Astrocyte (in vitro differentiated cells and primary cell): Measurements from ENCODE around the gene ITPKB. TPM values are rescaled to one million over a fixed set of nuclear protein-coding genes. Genes with fewer than 3 reads are reported as not detected.
"Not testable (repeated sequence)": the region's sequence is repeated elsewhere in the genome, so short reads cannot be mapped to it uniquely, and the experiment has no call there.

ENCODE experiments used
- DNase-seq: peaks from one replicate; pipeline ENCODE4 v3.0.0-alpha.2; 2010; ENCODE audit warnings: low read depth
- FAIRE-seq: peaks from 2 replicates; lab custom pipeline; 2011; peaks lifted over from hg19 to GRCh38; lab: Jason Lieb, UNC
- H2AFZ ChIP-seq: 2 replicates; pipeline ENCODE4 v1.6.0; 2012; ENCODE audit warnings: low read depth, low read length, inconsistent platforms
- H3K27ac ChIP-seq: 2 replicates; pipeline ENCODE4 v1.5.1; 2011; ENCODE audit warnings: low read depth, low read length, inconsistent platforms
- H3K27me3 ChIP-seq: 2 replicates; pipeline ENCODE4 v1.6.0; 2011; ENCODE audit warnings: low read length, inconsistent platforms; ENCODE audit not compliant: insufficient read depth
- H3K36me3 ChIP-seq: 2 replicates; pipeline ENCODE4 v1.5.1; 2011; ENCODE audit warnings: low read length, inconsistent platforms; ENCODE audit not compliant: insufficient read depth
- H3K4me1 ChIP-seq: 2 replicates; pipeline ENCODE4 v1.5.1; 2011; ENCODE audit warnings: low read length, inconsistent platforms; ENCODE audit not compliant: insufficient read depth
- H3K4me2 ChIP-seq: 2 replicates; pipeline ENCODE4 v1.6.0; 2012; ENCODE audit warnings: low read length, inconsistent platforms
- H3K4me3 ChIP-seq: 2 replicates; pipeline ENCODE4 v1.5.1; 2011; ENCODE audit warnings: low read depth, mild to moderate bottlenecking, low read length, inconsistent platforms; ENCODE audit not compliant: insufficient read depth
- H3K79me2 ChIP-seq: 2 replicates; pipeline ENCODE4 v1.6.0; 2012; ENCODE audit warnings: mild to moderate bottlenecking, low read length, inconsistent platforms; ENCODE audit not compliant: insufficient read depth
- H3K9ac ChIP-seq: 2 replicates; pipeline ENCODE4 v1.6.0; 2012; ENCODE audit warnings: mild to moderate bottlenecking, low read length, inconsistent platforms
- H3K9me3 ChIP-seq: 2 replicates; pipeline ENCODE4 v1.5.1; 2012; ENCODE audit warnings: low read depth, mild to moderate bottlenecking, low read length, inconsistent platforms; ENCODE audit not compliant: insufficient read depth
- H4K20me1 ChIP-seq: 2 replicates; pipeline ENCODE4 v1.6.0; 2012; ENCODE audit warnings: low read length, inconsistent platforms; ENCODE audit not compliant: insufficient read depth
- H3K27ac Mint-ChIP-seq: one replicate; pipeline ENCODE4 v1.8.0; 2021; ENCODE audit warnings: mild to moderate bottlenecking, mixed read lengths; ENCODE audit not compliant: unreplicated experiment
- H3K27me3 Mint-ChIP-seq: one replicate; pipeline ENCODE4 v1.8.0; 2021; ENCODE audit warnings: low read depth, mixed read lengths; ENCODE audit not compliant: unreplicated experiment
- H3K36me3 Mint-ChIP-seq: one replicate; pipeline ENCODE4 v1.8.0; 2021; ENCODE audit warnings: low read depth, mixed read lengths; ENCODE audit not compliant: unreplicated experiment
- H3K4me1 Mint-ChIP-seq: one replicate; pipeline ENCODE4 v1.8.0; 2021; ENCODE audit warnings: low read depth, mixed read lengths; ENCODE audit not compliant: unreplicated experiment
- H3K4me3 Mint-ChIP-seq: one replicate; pipeline ENCODE4 v1.8.0; 2021; ENCODE audit warnings: mild to moderate bottlenecking, moderate library complexity, mixed read lengths; ENCODE audit not compliant: unreplicated experiment
- H3K9me3 Mint-ChIP-seq: one replicate; pipeline ENCODE4 v1.8.0; 2021; ENCODE audit warnings: mild to moderate bottlenecking, mixed read lengths; ENCODE audit not compliant: unreplicated experiment
- EZH2 ChIP-seq: IDR thresholded peaks from 2 replicates; pipeline ENCODE4 v1.6.1; 2012; ENCODE audit warnings: mild to moderate bottlenecking, low read length, inconsistent platforms; ENCODE audit not compliant: insufficient read depth
- total RNA-seq: library from RNA; stranded (reverse); gene quantifications from 2 replicates; pipeline ENCODE4 v1.2.1, GENCODE V29; 2021
- TF ChIP-seq, protein P1 (sequence below): IDR thresholded peaks from 2 replicates; pipeline ENCODE4 v1.5.1; 2011; ENCODE audit warnings: low read depth, mild to moderate bottlenecking, inconsistent platforms, low read length, moderate library complexity; ENCODE audit not compliant: insufficient read depth

ITPKB gene
- total RNA-seq, 1 donor from 2014 or later: 10.5 TPM

DNA sequence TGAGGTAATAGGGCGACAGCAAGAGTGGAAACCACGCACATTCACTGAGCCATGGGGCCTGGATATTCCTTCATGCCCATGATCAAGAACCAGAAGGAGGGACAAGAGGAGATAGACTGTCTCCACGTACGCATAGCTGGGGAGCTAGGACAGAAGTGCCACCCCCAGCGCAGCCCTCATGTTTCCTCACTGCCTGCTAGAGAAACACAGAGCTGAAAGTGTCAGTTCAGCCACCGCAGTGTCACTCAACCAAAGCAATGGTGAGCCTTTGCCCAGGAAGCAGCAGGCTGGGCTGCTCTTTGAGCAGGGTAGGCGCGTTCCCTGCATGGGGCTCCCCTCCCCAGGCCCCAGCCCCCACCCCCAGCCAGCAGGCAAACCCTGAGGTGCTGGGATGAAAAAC, 122.0 kb downstream of the ITPKB start:
- Histone ChIP-seq H3K9ac (no peak overlapping the region), H3K79me2 (no peaks in the 10 kb centered on the region), H2AFZ (no peak overlapping the region), H3K4me3 (no peak overlapping the region), H3K4me2 (no peak overlapping the region), H3K27me3 (peaks cover 9% of the 10 kb centered on the region), H3K36me3 (no peaks in the 10 kb centered on the region), H3K9me3 (no peaks in the 10 kb centered on the region), H3K27ac (no peak overlapping the region), H4K20me1 (no peaks in the 10 kb centered on the region), H3K4me1 (no peaks in the 10 kb centered on the region)
- peaks cover 2% of the 10 kb centered on the region for H3K9me3 Mint-ChIP-seq
- H3K4me1 Mint-ChIP-seq: no peaks in the 10 kb centered on the region
- peaks cover 16% of the 10 kb centered on the region for H3K27me3 Mint-ChIP-seq
- FAIRE-seq (no peak), DNase-seq (no peak)
- no peak for TF ChIP-seq EZH2
- TF ChIP-seq, protein P1, sequence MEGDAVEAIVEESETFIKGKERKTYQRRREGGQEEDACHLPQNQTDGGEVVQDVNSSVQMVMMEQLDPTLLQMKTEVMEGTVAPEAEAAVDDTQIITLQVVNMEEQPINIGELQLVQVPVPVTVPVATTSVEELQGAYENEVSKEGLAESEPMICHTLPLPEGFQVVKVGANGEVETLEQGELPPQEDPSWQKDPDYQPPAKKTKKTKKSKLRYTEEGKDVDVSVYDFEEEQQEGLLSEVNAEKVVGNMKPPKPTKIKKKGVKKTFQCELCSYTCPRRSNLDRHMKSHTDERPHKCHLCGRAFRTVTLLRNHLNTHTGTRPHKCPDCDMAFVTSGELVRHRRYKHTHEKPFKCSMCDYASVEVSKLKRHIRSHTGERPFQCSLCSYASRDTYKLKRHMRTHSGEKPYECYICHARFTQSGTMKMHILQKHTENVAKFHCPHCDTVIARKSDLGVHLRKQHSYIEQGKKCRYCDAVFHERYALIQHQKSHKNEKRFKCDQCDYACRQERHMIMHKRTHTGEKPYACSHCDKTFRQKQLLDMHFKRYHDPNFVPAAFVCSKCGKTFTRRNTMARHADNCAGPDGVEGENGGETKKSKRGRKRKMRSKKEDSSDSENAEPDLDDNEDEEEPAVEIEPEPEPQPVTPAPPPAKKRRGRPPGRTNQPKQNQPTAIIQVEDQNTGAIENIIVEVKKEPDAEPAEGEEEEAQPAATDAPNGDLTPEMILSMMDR: no peak
- H3K36me3 Mint-ChIP-seq: no peaks in the 10 kb centered on the region
- no peak overlapping the region for H3K27ac Mint-ChIP-seq
- no peak overlapping the region for H3K4me3 Mint-ChIP-seq

DNA sequence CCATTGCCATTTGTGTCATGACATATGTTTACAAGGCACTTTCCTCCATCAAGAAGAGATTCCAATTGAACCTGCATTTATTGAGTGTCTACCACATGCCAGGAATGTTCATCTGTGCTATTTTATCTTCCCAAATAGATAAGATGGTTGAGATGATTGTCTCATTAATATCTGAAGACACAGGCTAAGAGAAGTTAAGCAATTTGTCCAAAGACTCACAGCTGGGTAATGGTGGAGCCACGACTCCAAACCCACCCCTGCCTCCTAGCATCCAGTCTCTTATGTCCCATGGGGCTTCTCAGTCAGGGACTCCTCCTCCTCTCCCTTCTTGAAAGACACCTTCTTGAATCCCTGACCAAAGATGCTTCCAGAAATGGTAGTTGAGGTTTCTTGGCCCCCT, 122.4 kb downstream of the ITPKB start:
- peaks cover 2% of the 10 kb centered on the region for H3K9me3 Mint-ChIP-seq
- H3K9ac ChIP-seq: no peak overlapping the region
- no peaks in the 10 kb centered on the region for H3K4me1 ChIP-seq
- DNase-seq (no peak), FAIRE-seq (no peak)
- no peak for TF ChIP-seq EZH2
- TF ChIP-seq, protein P1: no peak
- H3K79me2 ChIP-seq: no peaks in the 10 kb centered on the region
- H4K20me1 ChIP-seq: no peaks in the 10 kb centered on the region
- H3K4me1 Mint-ChIP-seq: no peaks in the 10 kb centered on the region
- H3K27ac ChIP-seq: no peak overlapping the region
- H3K27me3 ChIP-seq: peaks cover 9% of the 10 kb centered on the region
- H3K4me3 Mint-ChIP-seq: no peak overlapping the region
- H3K9me3 ChIP-seq: no peaks in the 10 kb centered on the region
- peaks cover 20% of the 10 kb centered on the region for H3K27me3 Mint-ChIP-seq
- H3K4me2 ChIP-seq: no peak overlapping the region
- H3K36me3 ChIP-seq: no peaks in the 10 kb centered on the region
- no peaks in the 10 kb centered on the region for H3K36me3 Mint-ChIP-seq
- no peak overlapping the region for H2AFZ ChIP-seq
- no peak overlapping the region for H3K4me3 ChIP-seq
- no peak overlapping the region for H3K27ac Mint-ChIP-seq

DNA sequence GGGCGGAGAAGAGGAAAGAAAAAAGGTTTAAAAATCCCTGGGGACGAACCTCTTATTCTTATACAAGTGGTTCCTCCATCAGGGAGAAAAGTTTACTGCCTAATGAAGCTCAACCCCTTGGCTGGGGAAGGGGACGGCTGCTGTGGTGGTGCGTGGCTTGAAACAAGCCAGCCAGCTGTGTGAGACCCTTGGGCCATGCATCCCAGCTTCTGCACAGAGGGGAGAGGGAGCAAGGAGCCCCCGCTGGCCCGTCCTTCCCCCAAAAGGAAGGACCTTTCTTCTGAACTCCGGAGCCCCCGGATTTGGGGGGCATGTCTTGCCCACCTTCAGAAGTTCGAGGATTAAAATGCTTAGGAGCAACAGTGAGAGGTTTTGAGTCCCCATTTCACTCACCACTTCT, 123.2 kb downstream of the ITPKB start:
- Mint-ChIP-seq H3K27ac (no peak overlapping the region), H3K36me3 (no peaks in the 10 kb centered on the region), H3K9me3 (peaks cover 2% of the 10 kb centered on the region), H3K4me1 (no peaks in the 10 kb centered on the region), H3K27me3 (peaks cover 25% of the 10 kb centered on the region), H3K4me3 (no peak overlapping the region)
- no peak overlapping the region for H3K4me2 ChIP-seq
- H3K9me3 ChIP-seq: no peaks in the 10 kb centered on the region
- H4K20me1 ChIP-seq: no peaks in the 10 kb centered on the region
- H3K79me2 ChIP-seq: no peaks in the 10 kb centered on the region
- H3K4me1 ChIP-seq: no peaks in the 10 kb centered on the region
- no peak overlapping the region for H3K4me3 ChIP-seq
- H3K27ac ChIP-seq: no peak overlapping the region
- no peaks in the 10 kb centered on the region for H3K36me3 ChIP-seq
- H3K9ac ChIP-seq: no peak overlapping the region
- no peak for TF ChIP-seq EZH2
- TF ChIP-seq, protein P1: no peak
- no peak for FAIRE-seq
- no peak overlapping the region for H2AFZ ChIP-seq
- H3K27me3 ChIP-seq: peaks cover 9% of the 10 kb centered on the region
- no peak for DNase-seq

DNA sequence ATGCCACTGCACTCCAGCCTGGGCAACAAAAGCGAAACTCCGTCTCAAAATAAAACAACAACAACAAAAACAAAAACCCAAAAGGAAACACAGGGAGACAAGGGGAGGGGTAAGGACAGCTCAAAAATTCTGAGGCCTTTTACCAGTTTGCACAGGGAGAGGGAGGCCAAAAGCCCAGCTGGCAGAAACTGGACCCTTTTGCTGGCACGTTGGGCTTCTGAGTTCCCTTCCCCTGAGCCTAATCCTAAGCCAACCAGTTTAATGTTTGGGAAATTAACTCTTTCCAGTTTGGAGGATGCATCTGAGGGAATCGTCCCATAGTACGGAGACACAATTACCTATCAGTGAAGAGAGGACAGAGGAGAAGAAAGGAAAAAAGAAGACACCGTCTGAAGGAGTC, 127.1 kb downstream of the ITPKB start:
- not testable (repeated sequence) for H3K4me1 ChIP-seq, H3K9ac ChIP-seq, H3K9me3 Mint-ChIP-seq, H3K4me3 ChIP-seq, DNase-seq, H3K4me3 Mint-ChIP-seq, H3K27ac Mint-ChIP-seq, H3K36me3 Mint-ChIP-seq, H3K79me2 ChIP-seq, H3K27ac ChIP-seq, H2AFZ ChIP-seq, H3K4me1 Mint-ChIP-seq, H3K4me2 ChIP-seq, H4K20me1 ChIP-seq, H3K27me3 ChIP-seq, H3K36me3 ChIP-seq, H3K9me3 ChIP-seq, FAIRE-seq
- peaks cover 34% of the 10 kb centered on the region for H3K27me3 Mint-ChIP-seq
